ENCODE measurements around the gene PCP4L1.
"Not testable (repeated sequence)": the region's sequence is repeated elsewhere in the genome, so short reads cannot be mapped to it uniquely, and the experiment has no call there.

Gene PCP4L1

GRCh38 chr1:161218301-161219077, 40.1 kb upstream of the PCP4L1 start:
- no peak for DNase-seq (ENCODE audit: low read depth)
- no peak overlapping the region for H3K4me3 ChIP-seq (ENCODE audit: low read depth, low read length)
- TF ChIP-seq CTCF (conservative IDR thresholded peaks at IDR 0.05; ENCODE audit: low read depth, low read length), result no peak

- TF ChIP-seq CTCF (conservative IDR thresholded peaks at IDR 0.05; ENCODE audit: low read depth, low read length), result no peak
- DNase-seq (ENCODE audit: low read depth), result no peak
- no peak overlapping the region for H3K4me3 ChIP-seq (ENCODE audit: low read depth, low read length)
Observed at GRCh38 chr1:161219078-161219892, 39.3 kb upstream of the PCP4L1 start.

GRCh38 chr1:161220002-161220401, 38.5 kb upstream of the PCP4L1 start:
- TF ChIP-seq CTCF (conservative IDR thresholded peaks at IDR 0.05; ENCODE audit: low read depth, low read length), result no peak
- no peak for DNase-seq (ENCODE audit: low read depth)
- no peak overlapping the region for H3K4me3 ChIP-seq (ENCODE audit: low read depth, low read length)

GRCh38 chr1:161222175-161223019, 36.1 kb upstream of the PCP4L1 start:
- no peak for TF ChIP-seq CTCF (conservative IDR thresholded peaks at IDR 0.05; ENCODE audit: low read depth, low read length)
- no peak overlapping the region for H3K4me3 ChIP-seq (ENCODE audit: low read depth, low read length)
- DNase-seq (ENCODE audit: low read depth), result no peak

GRCh38 chr1:161223805-161224694, 34.5 kb upstream of the PCP4L1 start:
- no peak for TF ChIP-seq CTCF (conservative IDR thresholded peaks at IDR 0.05; ENCODE audit: low read depth, low read length)
- no peak for DNase-seq (ENCODE audit: low read depth)
- H3K4me3 ChIP-seq (ENCODE audit: low read depth, low read length), result no peak overlapping the region

GRCh38 chr1:161224695-161225087, 33.9 kb upstream of the PCP4L1 start:
- not testable (repeated sequence) for H3K4me3 ChIP-seq (ENCODE audit: low read depth, low read length); DNase-seq (ENCODE audit: low read depth)
